Measurements from ENCODE around the gene FRY.

DNA sequence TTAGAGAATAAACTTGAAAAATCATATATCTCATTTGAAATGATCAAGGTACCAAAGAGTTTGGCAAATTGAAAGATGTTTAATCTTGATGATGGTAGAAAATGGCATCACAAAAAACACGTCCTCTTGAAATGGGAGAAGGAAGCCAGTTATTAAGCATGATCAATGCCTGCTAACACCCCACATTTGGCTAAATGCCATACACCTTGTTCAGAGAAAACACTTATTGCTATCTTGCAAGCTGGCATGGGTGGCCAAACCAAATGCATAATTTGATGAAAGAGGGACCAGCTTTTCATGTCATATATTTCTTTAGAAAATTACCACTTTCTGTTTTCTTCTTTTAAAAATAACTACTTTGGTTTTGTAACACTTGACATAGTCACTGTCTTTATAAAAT lies 142.3 kb downstream of the FRY start:
- no peak for TF ChIP-seq POLR2A (IDR thresholded peaks at IDR 0.05; ENCODE audit: low read length)
- TF ChIP-seq GATA1 (IDR thresholded peaks at IDR 0.05; ENCODE audit: low read depth, low read length), result no peak

All from erythroblast (primary cell).